Posterior cingulate gyrus (tissue), 11 donors: ENCODE data around the gene HEXD.

Experiments
- DNase-seq, 10 donors: peaks; one replicate each; pipeline versions ENCODE4 v3.0.0 to v3.0.0-alpha.2; 2020 to 2021; ENCODE audit warnings: mixed read lengths in 3 of 10
- intact Hi-C: fragments of 100-400 bp; cut with DNase I; formaldehyde crosslinking; loops from one replicate; pipeline ENCODE4 v1.15.1; 2023

HEXD gene

GRCh38 chr17:82412535-82413520, 5.3 kb upstream of the HEXD start:
- DNase-seq = peak in 1 of 10 donors; percentile 67
- intact Hi-C loops = loop anchor here (10.0 kb wide), 1 partner anchor 168 kb away; no protein-coding TSS in a partner anchor

GRCh38 chr17:82414548-82415281, 3.4 kb upstream of the HEXD start:
- intact Hi-C loops = loop anchor here (1.0 to 10.0 kb wide), 2 partner anchors 62 to 170 kb away; no protein-coding TSS in a partner anchor
- peak in 9 of 10 donors; percentile 40 to 95 (median 68) for DNase-seq

- intact Hi-C loops = loop anchor here (10.0 kb wide), 1 partner anchor 171 kb away; no protein-coding TSS in a partner anchor
- DNase-seq = no peak
Measured at GRCh38 chr17:82415336-82415735, 2.8 kb upstream of the HEXD start.

- intact Hi-C loops = loop anchor here (10.0 kb wide), 1 partner anchor 171 kb away; no protein-coding TSS in a partner anchor
- DNase-seq = no peak
Measured at GRCh38 chr17:82415786-82416185, 2.4 kb upstream of the HEXD start.

GRCh38 chr17:82416264-82416663, 1.9 kb upstream of the HEXD start:
- intact Hi-C loops = loop anchor here (10.0 kb wide), 1 partner anchor 171 kb away; no protein-coding TSS in a partner anchor
- no peak for DNase-seq

GRCh38 chr17:82416771-82417170, 1.4 kb upstream of the HEXD start:
- intact Hi-C loops = loop anchor here (10.0 kb wide), 1 partner anchor 172 kb away; no protein-coding TSS in a partner anchor
- no peak for DNase-seq

DNA sequence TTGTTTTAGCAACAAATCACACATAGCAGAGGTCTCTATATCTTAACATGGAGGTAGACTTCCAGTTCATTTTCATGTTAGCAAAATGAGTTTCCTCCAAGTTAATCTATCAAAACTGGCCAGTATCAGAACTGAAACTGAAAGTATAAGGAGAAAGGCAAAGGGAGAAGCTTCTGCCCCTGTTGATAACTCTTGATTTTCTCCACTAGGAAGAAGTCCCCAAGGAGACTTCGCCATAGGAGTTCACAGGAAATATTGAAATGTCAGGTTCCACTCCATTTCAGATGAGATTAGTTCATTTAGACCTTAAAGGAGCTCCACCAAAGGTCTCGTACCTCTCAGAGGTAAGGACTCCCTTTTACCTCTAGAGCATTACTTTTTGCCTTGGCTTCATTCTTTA, 1.4 kb downstream of the HEXD start:
- intact Hi-C loops = loop anchor here (10.0 kb wide), 1 partner anchor 175 kb away; no protein-coding TSS in a partner anchor
- DNase-seq = no peak

- DNase-seq = peak in 3 of 10 donors; percentile 49 to 60 (median 56)
Measured at GRCh38 chr17:82424001-82424862, 6.1 kb downstream of the HEXD start.

GRCh38 chr17:82424863-82425159, 6.7 kb downstream of the HEXD start:
- DNase-seq = no peak
- intact Hi-C loops = no loop called here

More at GRCh38 chr17:82424001-82424862, 6.1 kb downstream of the HEXD start:
- intact Hi-C loops = no loop called here

DNA sequence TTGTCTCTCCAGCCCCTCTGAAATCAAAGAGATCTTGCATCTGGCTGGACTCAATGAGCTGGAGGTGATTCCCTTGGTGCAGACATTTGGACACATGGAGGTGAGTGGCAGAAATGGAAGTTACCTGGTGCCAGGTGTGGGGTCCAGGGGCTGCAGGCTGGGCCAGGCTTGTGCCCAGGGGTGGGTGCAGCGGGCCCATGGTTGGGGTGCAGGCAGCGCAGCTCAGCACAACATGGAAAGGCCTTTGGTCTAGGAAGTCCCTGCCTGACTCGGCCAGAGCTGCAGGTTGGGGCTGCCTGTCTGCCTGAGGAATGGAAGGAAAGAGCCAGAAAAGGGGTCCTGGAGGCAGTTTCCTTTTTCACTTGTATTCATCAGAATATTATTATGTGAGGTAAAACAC, 10.4 kb downstream of the HEXD start:
- DNase-seq = peak in 1 of 10 donors; percentile 55
- intact Hi-C loops = no loop called here

DNA sequence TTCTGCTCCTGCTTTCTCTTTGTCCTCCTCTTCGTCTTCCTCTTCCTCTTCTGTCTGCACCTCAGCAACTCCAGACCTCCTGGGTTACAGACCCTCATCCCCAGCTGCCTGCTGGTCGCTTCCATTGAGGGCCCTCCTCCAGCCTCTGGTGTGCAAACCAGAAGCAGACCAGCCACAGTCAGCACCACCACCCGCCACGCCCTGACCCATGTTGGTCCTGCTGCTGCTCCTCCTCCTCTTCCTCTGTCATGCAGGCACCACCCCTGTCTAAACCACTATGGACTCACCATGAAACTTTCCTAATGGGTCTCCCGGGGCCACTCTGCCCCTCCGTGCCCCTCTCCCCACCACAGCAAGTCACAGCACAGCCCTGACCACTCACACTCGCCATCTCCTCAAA, 11.7 kb downstream of the HEXD start:
- intact Hi-C loops = no loop called here

DNA sequence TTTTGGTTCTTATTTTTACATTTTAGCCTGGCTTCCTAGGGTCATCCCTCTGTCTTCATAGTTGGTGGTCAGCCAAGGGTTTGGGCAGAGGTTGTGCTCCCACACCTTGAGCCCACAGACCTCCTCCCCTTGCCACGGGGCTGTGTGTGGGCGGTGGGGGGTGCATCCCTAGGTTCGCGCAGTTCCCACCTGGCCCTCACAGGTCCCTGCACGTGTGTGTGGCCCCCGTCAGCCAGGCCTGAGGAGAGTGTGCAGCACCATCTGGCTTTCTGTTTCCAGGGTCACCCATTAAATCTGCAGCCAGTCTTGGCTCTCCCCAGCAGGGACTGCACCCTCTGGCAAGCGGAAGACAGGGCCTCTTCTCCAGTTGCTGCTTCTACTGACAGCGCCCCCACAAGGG, 13.9 kb downstream of the HEXD start:
- intact Hi-C loops = no loop called here
- peak in 1 of 10 donors; percentile 69 for DNase-seq

More for the DNA sequence above, 11.7 kb downstream of the HEXD start:
- DNase-seq = peak in 1 of 10 donors; percentile 43

DNA sequence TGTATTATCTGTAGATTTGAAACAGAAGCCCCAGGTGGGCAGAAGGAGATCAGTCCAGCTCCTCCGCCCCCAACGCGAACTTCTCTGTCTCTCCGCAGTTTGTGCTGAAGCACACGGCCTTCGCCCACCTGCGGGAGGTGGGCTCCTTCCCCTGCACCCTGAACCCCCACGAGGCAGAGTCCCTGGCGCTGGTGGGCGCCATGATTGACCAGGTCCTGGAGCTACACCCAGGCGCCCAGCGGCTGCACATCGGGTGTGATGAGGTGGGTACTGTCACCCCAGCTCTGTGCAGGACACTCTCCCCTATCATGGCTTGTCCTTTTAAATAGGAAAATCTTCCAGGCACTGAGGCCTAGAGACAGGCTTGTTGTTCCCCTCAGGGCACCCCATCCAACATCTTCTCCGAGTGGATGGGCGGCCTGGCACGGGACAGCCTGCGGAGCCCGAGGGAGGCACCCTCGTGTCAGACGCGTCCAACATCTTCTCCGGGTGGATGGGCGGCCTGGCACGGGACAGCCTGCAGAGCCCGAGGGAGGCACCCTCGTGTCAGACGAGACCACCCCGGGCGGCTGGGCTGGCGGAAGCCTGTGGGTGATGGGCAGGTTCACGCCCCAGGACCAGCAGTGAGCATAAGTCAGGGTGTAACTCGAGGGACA, 15.5 kb downstream of the HEXD start:
- peak in 2 of 10 donors; percentile 22 to 77 for DNase-seq
- intact Hi-C loops = no loop called here

DNA sequence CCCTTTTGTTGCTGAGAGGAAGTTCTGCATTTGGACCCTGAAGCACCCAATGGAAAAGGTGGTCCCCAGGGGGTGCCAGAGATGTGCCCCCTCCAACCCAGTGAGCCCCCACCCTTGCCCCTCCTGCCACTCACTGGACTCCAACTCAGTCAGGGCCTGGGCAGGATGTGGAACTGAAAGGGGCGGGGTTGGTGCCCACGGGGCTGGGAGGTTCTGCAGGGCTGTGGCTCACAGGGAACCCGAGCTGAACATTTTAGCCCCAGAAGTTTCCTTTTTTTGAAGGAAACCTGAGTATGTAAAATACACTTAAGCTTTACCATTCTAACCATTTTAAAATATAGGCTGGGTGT, 16.0 kb downstream of the HEXD start:
- intact Hi-C loops = no loop called here
- peak in 1 of 10 donors; percentile 48 for DNase-seq

GRCh38 chr17:82435103-82435502, 17.0 kb downstream of the HEXD start:
- intact Hi-C loops = no loop called here

DNA sequence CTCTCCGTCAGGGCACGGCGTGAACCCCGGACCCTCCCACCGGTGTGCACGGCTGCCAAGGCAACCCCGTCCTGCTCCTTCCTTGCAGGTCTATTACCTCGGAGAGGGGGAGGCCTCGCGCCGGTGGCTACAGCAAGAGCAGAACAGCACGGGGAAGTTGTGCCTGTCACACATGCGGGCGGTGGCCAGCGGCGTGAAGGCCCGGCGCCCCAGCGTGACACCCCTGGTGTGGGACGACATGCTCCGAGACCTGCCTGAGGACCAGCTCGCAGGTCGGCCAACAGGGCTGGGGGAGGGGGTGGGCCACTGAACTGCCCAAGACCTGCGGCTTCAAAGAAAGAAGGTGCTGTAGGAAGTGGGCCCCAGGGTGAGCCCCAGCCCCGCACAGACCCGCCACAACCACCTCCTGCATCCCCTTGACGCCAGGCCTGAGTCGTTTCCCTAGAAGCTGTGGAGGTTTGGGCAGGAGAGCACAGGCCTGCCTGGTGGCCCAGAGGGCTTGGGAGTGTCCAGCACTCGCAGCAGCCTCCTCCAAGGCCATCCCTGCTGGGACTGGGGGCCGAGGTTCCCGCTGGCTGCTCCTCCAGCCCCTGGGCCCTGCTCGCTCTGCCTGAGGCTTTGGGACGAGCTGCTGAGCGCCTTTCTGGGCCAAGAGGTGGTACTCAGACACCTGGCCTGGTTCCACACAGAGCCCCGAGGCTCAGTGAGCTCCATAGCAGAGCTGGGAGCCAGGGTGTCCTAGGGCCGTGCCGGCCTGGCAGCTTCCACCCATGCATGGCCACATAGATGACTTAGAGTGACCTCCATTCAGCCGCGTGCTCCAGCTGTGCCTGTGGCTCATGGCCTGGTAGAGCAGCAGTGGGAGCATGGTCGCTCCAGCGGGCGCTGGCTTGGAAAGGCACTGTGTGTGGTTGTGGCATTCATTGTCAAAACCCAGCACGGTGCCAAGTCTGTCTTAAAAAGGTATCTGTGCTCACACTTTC, 17.7 kb downstream of the HEXD start:
- intact Hi-C loops = no loop called here

More at GRCh38 chr17:82435103-82435502, 17.0 kb downstream of the HEXD start:
- DNase-seq = peak in 1 of 10 donors; percentile 30

GRCh38 chr17:82436601-82437324, 18.6 kb downstream of the HEXD start:
- peak in 1 of 10 donors; percentile 80 for DNase-seq
- intact Hi-C loops = no loop called here

More for the DNA sequence above, 17.7 kb downstream of the HEXD start:
- peak in 2 of 10 donors; percentile 82 to 86 for DNase-seq

DNA sequence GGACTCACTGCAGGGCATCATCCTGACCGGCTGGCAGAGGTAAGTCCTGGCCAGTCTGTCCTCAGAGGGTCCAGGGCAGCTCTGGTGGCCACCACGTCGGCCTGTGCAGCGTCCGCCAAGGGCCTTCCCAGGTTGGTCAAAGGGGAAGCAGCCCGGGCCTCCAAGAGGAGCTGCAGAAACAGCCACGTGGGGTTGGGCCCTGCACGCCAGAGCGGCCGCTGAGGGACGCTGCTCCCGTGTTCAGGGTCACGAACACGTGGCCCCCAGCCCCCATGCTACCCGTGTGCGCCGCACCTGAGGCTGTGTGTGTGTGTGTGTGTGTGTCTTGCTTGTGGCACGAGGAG, 19.1 kb downstream of the HEXD start:
- intact Hi-C loops = no loop called here
- peak in 1 of 10 donors; percentile 59 for DNase-seq
